Mucosa of rectum (tissue), 2 donors: ENCODE data around the gene MAPK11.

Experiments used
- H3K27ac ChIP-seq, 2 donors: one replicate each; pipeline ENCODE4 v1.7.0; 2013; ENCODE audit warnings: inconsistent platforms in 2 of 2, low read depth in 2 of 2, low read length in 2 of 2
- H3K27me3 ChIP-seq, 2 donors: one replicate each; pipeline ENCODE4 v1.7.0; 2013; ENCODE audit warnings: low read length in 2 of 2; ENCODE audit not compliant: control insufficient read depth in 2 of 2, insufficient read depth in 2 of 2
- H3K36me3 ChIP-seq, 2 donors: one replicate each; pipeline ENCODE4 v1.7.0; 2013; ENCODE audit warnings: low read length in 2 of 2; ENCODE audit not compliant: control insufficient read depth in 2 of 2, insufficient read depth in 2 of 2
- H3K4me1 ChIP-seq, 2 donors: one replicate each; pipeline ENCODE4 v1.7.0; 2013; ENCODE audit warnings: low read length in 2 of 2, mild to moderate bottlenecking in 1 of 2; ENCODE audit not compliant: control insufficient read depth in 2 of 2, insufficient read depth in 2 of 2
- H3K4me3 ChIP-seq, 2 donors: one replicate each; pipeline ENCODE4 v1.7.0; 2013; ENCODE audit warnings: low read length in 2 of 2
- H3K9ac ChIP-seq, 2 donors: one replicate each; pipeline ENCODE4 v1.7.0; 2013; ENCODE audit warnings: low read length in 2 of 2, low read depth in 1 of 2, mild to moderate bottlenecking in 1 of 2
- H3K9me3 ChIP-seq, 2 donors: one replicate each; pipeline ENCODE4 v1.7.0; 2013; ENCODE audit warnings: low read length in 2 of 2; ENCODE audit not compliant: control insufficient read depth in 2 of 2
- donor health status: healthy.
- donor health status: Normal muscosa, but diverticular disease.

MAPK11 gene

GRCh38 chr22:50270666-50271394 lies 650 bp upstream of the MAPK11 start:
- H3K36me3 ChIP-seq = peaks cover 8 to 9% of the 10 kb centered on the region in 2 donors
- H3K27ac ChIP-seq = peak overlapping the region in 1 of 2 donors; percentile 9
- peak overlapping the region; percentile 35 to 60 for H3K4me3 ChIP-seq
- peaks cover 18 to 19% of the 10 kb centered on the region in 2 donors for H3K4me1 ChIP-seq
- no peaks in the 10 kb centered on the region for H3K9me3 ChIP-seq
- peak overlapping the region in 1 of 2 donors; percentile 26 for H3K9ac ChIP-seq
- peaks cover 4 to 6% of the 10 kb centered on the region in 2 donors for H3K27me3 ChIP-seq

GRCh38 chr22:50269573-50269969 lies 609 bp downstream of the MAPK11 start:
- H3K27me3 ChIP-seq = peaks cover 4 to 6% of the 10 kb centered on the region in 2 donors
- peak overlapping the region in 1 of 2 donors; percentile 35 for H3K4me3 ChIP-seq
- H3K27ac ChIP-seq = no peak overlapping the region
- H3K4me1 ChIP-seq = peaks cover 18 to 19% of the 10 kb centered on the region in 2 donors
- H3K9me3 ChIP-seq = no peaks in the 10 kb centered on the region
- H3K9ac ChIP-seq = no peak overlapping the region
- H3K36me3 ChIP-seq = peaks cover 0 to 4% of the 10 kb centered on the region in 2 donors

GRCh38 chr22:50268655-50269113 lies 1.5 kb downstream of the MAPK11 start:
- H3K27me3 ChIP-seq = peaks cover 4 to 6% of the 10 kb centered on the region in 2 donors
- no peak overlapping the region for H3K4me3 ChIP-seq
- H3K4me1 ChIP-seq = peaks cover 18 to 19% of the 10 kb centered on the region in 2 donors

GRCh38 chr22:50267591-50268390 lies 2.4 kb downstream of the MAPK11 start:
- Histone ChIP-seq H3K4me1 (peaks cover 18 to 19% of the 10 kb centered on the region in 2 donors), H3K36me3 (no peaks in the 10 kb centered on the region), H3K4me3 (no peak overlapping the region), H3K27ac (no peak overlapping the region), H3K9me3 (no peaks in the 10 kb centered on the region), H3K9ac (no peak overlapping the region), H3K27me3 (peaks cover 8 to 9% of the 10 kb centered on the region in 2 donors)

More at GRCh38 chr22:50268655-50269113, 1.5 kb downstream of the MAPK11 start:
- H3K9ac ChIP-seq = no peak overlapping the region
- H3K27ac ChIP-seq = no peak overlapping the region
- no peaks in the 10 kb centered on the region for H3K9me3 ChIP-seq
- no peaks in the 10 kb centered on the region for H3K36me3 ChIP-seq

GRCh38 chr22:50266994-50267393 lies 3.2 kb downstream of the MAPK11 start:
- no peaks in the 10 kb centered on the region for H3K9me3 ChIP-seq
- peaks cover 8 to 13% of the 10 kb centered on the region in 2 donors for H3K27me3 ChIP-seq
- H3K36me3 ChIP-seq = no peaks in the 10 kb centered on the region
- peaks cover 16 to 18% of the 10 kb centered on the region in 2 donors for H3K4me1 ChIP-seq
- no peak overlapping the region for H3K4me3 ChIP-seq
- H3K27ac ChIP-seq = no peak overlapping the region
- H3K9ac ChIP-seq = no peak overlapping the region

GRCh38 chr22:50264946-50265669 lies 5.1 kb downstream of the MAPK11 start:
- H3K4me3 ChIP-seq = no peak overlapping the region
- H3K27me3 ChIP-seq = peaks cover 8 to 18% of the 10 kb centered on the region in 2 donors
- peaks cover 0 to 5% of the 10 kb centered on the region in 2 donors for H3K4me1 ChIP-seq
- H3K9me3 ChIP-seq = no peaks in the 10 kb centered on the region
- no peak overlapping the region for H3K27ac ChIP-seq
- H3K9ac ChIP-seq = no peak overlapping the region
- no peaks in the 10 kb centered on the region for H3K36me3 ChIP-seq

GRCh38 chr22:50264104-50264745 lies 6.0 kb downstream of the MAPK11 start:
- peaks cover 0 to 5% of the 10 kb centered on the region in 2 donors for H3K4me1 ChIP-seq
- H3K9ac ChIP-seq = no peak overlapping the region
- H3K36me3 ChIP-seq = no peaks in the 10 kb centered on the region
- no peak overlapping the region for H3K4me3 ChIP-seq
- no peaks in the 10 kb centered on the region for H3K9me3 ChIP-seq
- H3K27ac ChIP-seq = no peak overlapping the region
- H3K27me3 ChIP-seq = peaks cover 7 to 18% of the 10 kb centered on the region in 2 donors

GRCh38 chr22:50262973-50263617 lies 7.1 kb downstream of the MAPK11 start:
- H3K9ac ChIP-seq = no peak overlapping the region
- no peaks in the 10 kb centered on the region for H3K9me3 ChIP-seq
- no peak overlapping the region for H3K27ac ChIP-seq
- peaks cover 12 to 23% of the 10 kb centered on the region in 2 donors for H3K27me3 ChIP-seq
- H3K36me3 ChIP-seq = no peaks in the 10 kb centered on the region
- H3K4me3 ChIP-seq = no peak overlapping the region
- peaks cover 0 to 4% of the 10 kb centered on the region in 2 donors for H3K4me1 ChIP-seq

GRCh38 chr22:50262460-50262911 lies 7.7 kb downstream of the MAPK11 start:
- H3K9ac ChIP-seq = no peak overlapping the region
- no peaks in the 10 kb centered on the region for H3K36me3 ChIP-seq
- no peak overlapping the region for H3K27ac ChIP-seq
- H3K4me1 ChIP-seq = no peaks in the 10 kb centered on the region
- no peak overlapping the region for H3K4me3 ChIP-seq
- H3K27me3 ChIP-seq = peaks cover 12 to 24% of the 10 kb centered on the region in 2 donors
- no peaks in the 10 kb centered on the region for H3K9me3 ChIP-seq
